Esophagus muscularis mucosa (tissue), 3 donors: ENCODE data around the gene ILF3.

Experiments
- CTCF ChIP-seq, 3 experiments: fragments of 200-600 bp in 2 of 3; fragments of 450-650 bp in 1 of 3; sonication (generic) in 2 of 3; IDR thresholded peaks; one replicate each; pipeline ENCODE4 v1.5.1; 2017 to 2019; ENCODE audit warnings: antibody characterized with exemption in 3 of 3, mild to moderate bottlenecking in 2 of 3, moderate library complexity in 1 of 3
- POLR2A ChIP-seq: fragments of 450-650 bp; IDR thresholded peaks from one replicate; pipeline ENCODE4 v1.6.1; 2017; ENCODE audit warnings: antibody characterized with exemption, moderate library complexity, mild to moderate bottlenecking, low read depth

- TF ChIP-seq CTCF (IDR thresholded peaks at IDR 0.05), result no peak
- TF ChIP-seq POLR2A, result no peak
Measured at GRCh38 chr19:10639836-10640235, 14.3 kb upstream of the ILF3 start.
